Left lobe of liver (tissue), 2 donors: ENCODE results near the gene FAM184A. TPM values are rescaled to one million over a fixed set of nuclear protein-coding genes. Genes with fewer than 3 reads are reported as not detected.
"Not testable (repeated sequence)": the region's sequence is repeated elsewhere in the genome, so short reads cannot be mapped to it uniquely, and the experiment has no call there.

ENCODE experiments used
- ATAC-seq: fragments of 200-7000 bp; cut with Tn5 transposase; one replicate; pipeline ENCODE4 v1.9.1; 2020; ENCODE audit warnings: mild to moderate bottlenecking, moderate library complexity
- DNase-seq: peaks from one replicate; pipeline ENCODE4 v3.0.0-alpha.2; 2020; ENCODE audit warnings: low spot score
- total RNA-seq: library from RNA; stranded (reverse); gene quantifications from one replicate; pipeline ENCODE4 v1.2.1, GENCODE V29; 2021
- donor health status: DM: no; HTN: no; CAD: no; lungs with moderate emphysema.
- donor health status: DM: no; HTN: yes; CAD: no.

The FAM184A gene
- total RNA-seq, 1 donor from 2014 or later, result 3.8 TPM

- no peak for ATAC-seq
Observed at GRCh38 chr6:119024111-119024510, 54.4 kb downstream of the FAM184A start.

GRCh38 chr6:119022796-119023195, 55.7 kb downstream of the FAM184A start:
- ATAC-seq, result no peak
- no peak for DNase-seq

More at GRCh38 chr6:119024111-119024510, 54.4 kb downstream of the FAM184A start:
- DNase-seq, result no peak

- DNase-seq, result no peak
- ATAC-seq, result no peak
Observed at GRCh38 chr6:119020597-119021561, 57.6 kb downstream of the FAM184A start.

GRCh38 chr6:119015165-119015564, 63.3 kb downstream of the FAM184A start:
- not testable (repeated sequence) for DNase-seq, ATAC-seq

- ATAC-seq (no peak), DNase-seq (no peak)
Observed at GRCh38 chr6:119012521-119012920, 65.9 kb downstream of the FAM184A start.

GRCh38 chr6:119009266-119009665, 69.2 kb downstream of the FAM184A start:
- not testable (repeated sequence) for DNase-seq, ATAC-seq

- ATAC-seq (no peak), DNase-seq (no peak)
Observed at GRCh38 chr6:119006974-119007373, 71.5 kb downstream of the FAM184A start.

- DNase-seq, result no peak
- no peak for ATAC-seq
Observed at GRCh38 chr6:119002069-119002468, 76.4 kb downstream of the FAM184A start.

GRCh38 chr6:118999494-119000040, 78.9 kb downstream of the FAM184A start:
- no peak for ATAC-seq
- no peak for DNase-seq

- DNase-seq, ATAC-seq: not testable (repeated sequence)
Observed at GRCh38 chr6:118997426-118997825, 81.0 kb downstream of the FAM184A start.

- ATAC-seq (no peak), DNase-seq (no peak)
Observed at GRCh38 chr6:118996289-118996820, 82.1 kb downstream of the FAM184A start.

- no peak for DNase-seq
- ATAC-seq, result peak; percentile 96
Observed at GRCh38 chr6:118993803-118994251, 84.6 kb downstream of the FAM184A start.

- peak; percentile 55 for ATAC-seq
- no peak for DNase-seq
Observed at GRCh38 chr6:118993358-118993757, 85.1 kb downstream of the FAM184A start.

GRCh38 chr6:118992186-118992795, 86.2 kb downstream of the FAM184A start:
- DNase-seq (no peak), ATAC-seq (no peak)

- no peak for ATAC-seq
- DNase-seq, result no peak
Observed at GRCh38 chr6:118986312-118986711, 92.2 kb downstream of the FAM184A start.

GRCh38 chr6:118985123-118985830, 93.2 kb downstream of the FAM184A start:
- DNase-seq (no peak), ATAC-seq (no peak)

GRCh38 chr6:118984342-118984741, 94.1 kb downstream of the FAM184A start:
- DNase-seq (no peak), ATAC-seq (no peak)

GRCh38 chr6:118982575-118982911, 95.9 kb downstream of the FAM184A start:
- DNase-seq (no peak), ATAC-seq (no peak)

- DNase-seq (no peak), ATAC-seq (no peak)
Observed at GRCh38 chr6:118981884-118982574, 96.4 kb downstream of the FAM184A start.

GRCh38 chr6:118980063-118980462, 98.4 kb downstream of the FAM184A start:
- peak; percentile 51 for DNase-seq
- peak; percentile 40 for ATAC-seq
